A673 (cell line): ENCODE measurements around the gene TMEM138.

Source experiments
- EZH2 ChIP-seq: fragments of 200-600 bp; sonication (generic); IDR thresholded peaks from 2 replicates; pipeline ENCODE4 v1.6.1; 2017; ENCODE audit warnings: borderline replicate concordance, low read depth, mild to moderate bottlenecking, mixed read lengths, antibody characterized with exemption, low read length; ENCODE audit not compliant: poor library complexity, severe bottlenecking
- TF ChIP-seq, protein P1 (sequence below): fragments of 300-800, 200-600 bp; sonication (generic); conservative IDR thresholded peaks from 2 replicates; pipeline ENCODE4 v1.5.1; 2017; ENCODE audit warnings: low read depth, mild to moderate bottlenecking, antibody characterized with exemption, low read length, moderate library complexity, mixed read lengths

DNA sequence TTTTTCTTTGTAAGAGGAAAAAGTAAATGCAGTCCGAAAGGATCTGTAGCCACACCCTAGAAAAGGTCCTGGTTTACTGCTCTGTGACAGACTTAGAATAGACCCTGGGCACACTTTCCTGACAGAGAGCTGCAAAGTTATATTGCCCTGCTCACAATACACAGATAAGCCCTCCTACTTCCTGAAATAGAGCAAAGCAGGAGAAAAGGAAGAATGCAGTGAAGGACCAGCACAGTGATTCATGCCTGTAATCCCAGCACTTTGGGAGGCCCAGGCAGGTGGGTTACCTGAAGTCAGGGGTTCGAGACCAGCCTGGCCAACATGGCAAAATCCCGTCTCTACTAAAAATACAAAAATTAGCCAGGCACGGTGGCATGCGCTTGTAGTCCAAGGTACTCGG is 2.7 kb upstream of the TMEM138 start:
- TF ChIP-seq, protein P1, sequence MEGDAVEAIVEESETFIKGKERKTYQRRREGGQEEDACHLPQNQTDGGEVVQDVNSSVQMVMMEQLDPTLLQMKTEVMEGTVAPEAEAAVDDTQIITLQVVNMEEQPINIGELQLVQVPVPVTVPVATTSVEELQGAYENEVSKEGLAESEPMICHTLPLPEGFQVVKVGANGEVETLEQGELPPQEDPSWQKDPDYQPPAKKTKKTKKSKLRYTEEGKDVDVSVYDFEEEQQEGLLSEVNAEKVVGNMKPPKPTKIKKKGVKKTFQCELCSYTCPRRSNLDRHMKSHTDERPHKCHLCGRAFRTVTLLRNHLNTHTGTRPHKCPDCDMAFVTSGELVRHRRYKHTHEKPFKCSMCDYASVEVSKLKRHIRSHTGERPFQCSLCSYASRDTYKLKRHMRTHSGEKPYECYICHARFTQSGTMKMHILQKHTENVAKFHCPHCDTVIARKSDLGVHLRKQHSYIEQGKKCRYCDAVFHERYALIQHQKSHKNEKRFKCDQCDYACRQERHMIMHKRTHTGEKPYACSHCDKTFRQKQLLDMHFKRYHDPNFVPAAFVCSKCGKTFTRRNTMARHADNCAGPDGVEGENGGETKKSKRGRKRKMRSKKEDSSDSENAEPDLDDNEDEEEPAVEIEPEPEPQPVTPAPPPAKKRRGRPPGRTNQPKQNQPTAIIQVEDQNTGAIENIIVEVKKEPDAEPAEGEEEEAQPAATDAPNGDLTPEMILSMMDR, result no peak
- no peak for TF ChIP-seq EZH2
